OCI-LY7 (cell line): Measurements from ENCODE around the gene ZNF81.

Experiments used
- CTCF ChIP-seq: fragments of 200-600 bp; sonication (generic); conservative IDR thresholded peaks from 2 replicates; pipeline ENCODE4 v1.5.1; 2014; ENCODE audit warnings: mild to moderate bottlenecking, antibody characterized with exemption, low read length, moderate library complexity, mixed read lengths
- EZH2phosphoT487 ChIP-seq: fragments of 200-600 bp; sonication (generic); IDR thresholded peaks from 2 replicates; pipeline ENCODE4 v1.6.1; 2018; ENCODE audit warnings: low read depth, borderline replicate concordance, mild to moderate bottlenecking, mixed run types, antibody characterized with exemption, low read length, moderate library complexity, mixed read lengths

GRCh38 chrX:47817421-47817820, 19.3 kb upstream of the ZNF81 start:
- TF ChIP-seq CTCF: no peak
- TF ChIP-seq EZH2phosphoT487: no peak
